CD4-positive, alpha-beta T cell treated with Interleukin-6 at 100 ng/mL for 8 hours (primary cell): Measurements from ENCODE around the gene BCAP29.
"Not testable (repeated sequence)": the region's sequence is repeated elsewhere in the genome, so short reads cannot be mapped to it uniquely, and the experiment has no call there.

ENCODE experiments used
- DNase-seq: peaks from one replicate; pipeline ENCODE4 v3.0.0-alpha.2; 2020; ENCODE audit warnings: mixed read lengths, low spot score

Gene BCAP29, protein sequence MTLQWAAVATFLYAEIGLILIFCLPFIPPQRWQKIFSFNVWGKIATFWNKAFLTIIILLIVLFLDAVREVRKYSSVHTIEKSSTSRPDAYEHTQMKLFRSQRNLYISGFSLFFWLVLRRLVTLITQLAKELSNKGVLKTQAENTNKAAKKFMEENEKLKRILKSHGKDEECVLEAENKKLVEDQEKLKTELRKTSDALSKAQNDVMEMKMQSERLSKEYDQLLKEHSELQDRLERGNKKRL

DNA sequence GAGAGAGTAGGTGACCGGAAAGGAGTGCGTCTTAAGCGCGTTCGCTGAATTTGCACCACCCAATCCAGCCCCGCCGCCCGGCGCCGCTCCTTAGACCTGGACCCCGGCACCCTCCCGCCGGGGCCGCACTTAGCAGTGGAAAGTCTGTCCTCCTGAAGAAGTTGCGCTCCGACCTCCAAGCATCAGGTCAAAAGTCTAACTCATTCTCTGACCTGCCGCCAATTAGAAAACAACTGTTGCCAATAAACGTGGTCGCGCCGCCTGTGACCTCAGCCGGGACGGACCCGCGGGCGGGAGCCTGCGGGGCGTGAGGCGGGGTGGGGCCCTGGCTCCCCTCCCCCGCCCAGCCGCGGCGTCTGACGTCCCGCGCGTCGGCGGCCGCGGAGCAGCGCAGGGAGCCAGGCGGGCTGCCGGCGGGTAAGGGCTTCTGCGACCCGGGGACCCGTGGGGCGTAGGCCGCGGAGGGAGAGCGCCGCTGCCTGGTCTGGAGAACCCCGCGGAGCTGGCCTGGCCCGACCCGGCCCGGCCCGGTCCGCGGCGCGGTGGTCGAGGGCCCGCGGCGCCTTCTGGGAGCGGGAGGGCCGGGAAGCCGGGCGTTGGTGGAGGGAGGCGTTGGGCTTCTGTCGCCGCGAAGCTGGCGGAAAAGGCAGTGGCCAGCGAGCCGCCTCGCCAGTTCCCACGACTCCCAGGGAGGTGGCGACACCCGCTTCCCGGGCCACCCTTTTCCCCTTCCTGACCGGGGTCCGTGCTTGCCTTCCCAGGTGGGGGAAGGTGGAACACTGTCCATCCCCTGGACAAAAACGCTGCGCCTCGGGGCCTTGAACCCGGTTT is at the start of gene BCAP29:
Gene BCAP29, plus strand, starts transcription at position 362 of the 831 bp plus-strand sequence. CDS start 527 bp downstream, outside the sequence.
- DNase-seq = peak; percentile 47

DNA sequence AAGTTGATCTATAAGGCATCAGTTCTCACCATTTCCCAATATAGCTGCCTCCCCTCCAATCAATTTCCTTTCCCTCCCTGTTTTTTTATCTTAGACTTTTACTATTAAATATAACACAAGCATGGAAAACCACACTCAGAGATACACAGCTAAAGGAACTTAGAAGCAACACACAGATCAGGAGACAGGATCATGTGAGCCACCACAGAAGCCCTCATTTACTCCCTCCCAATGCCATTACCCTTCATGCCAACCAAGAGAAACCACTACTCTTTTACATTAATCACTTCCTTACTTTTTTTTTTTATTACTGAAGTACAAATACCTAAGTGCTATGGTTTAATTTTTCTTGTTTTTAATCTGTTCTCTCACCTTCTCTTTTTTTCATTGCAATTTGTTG is 49.3 kb upstream of the BCAP29 start:
- DNase-seq = no peak

DNA sequence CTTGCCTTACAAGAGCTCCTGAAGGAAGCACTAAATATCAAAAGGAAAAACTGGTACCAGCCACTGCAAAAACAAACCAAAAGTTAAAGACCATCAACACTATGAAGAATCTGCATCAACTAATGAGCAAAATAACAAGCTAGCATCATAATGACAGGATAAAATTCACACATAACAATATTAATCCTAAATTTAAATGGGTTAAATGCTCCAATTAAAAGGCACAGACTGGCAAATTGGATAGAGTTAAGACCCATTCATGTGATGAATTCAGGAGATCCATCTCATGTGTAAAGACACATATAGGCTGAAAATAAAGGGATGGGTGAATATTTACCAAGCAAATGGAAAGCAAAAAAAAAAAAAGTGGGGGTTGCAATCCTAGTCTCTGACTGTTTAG is 45.9 kb upstream of the BCAP29 start:
- DNase-seq = no peak

DNA sequence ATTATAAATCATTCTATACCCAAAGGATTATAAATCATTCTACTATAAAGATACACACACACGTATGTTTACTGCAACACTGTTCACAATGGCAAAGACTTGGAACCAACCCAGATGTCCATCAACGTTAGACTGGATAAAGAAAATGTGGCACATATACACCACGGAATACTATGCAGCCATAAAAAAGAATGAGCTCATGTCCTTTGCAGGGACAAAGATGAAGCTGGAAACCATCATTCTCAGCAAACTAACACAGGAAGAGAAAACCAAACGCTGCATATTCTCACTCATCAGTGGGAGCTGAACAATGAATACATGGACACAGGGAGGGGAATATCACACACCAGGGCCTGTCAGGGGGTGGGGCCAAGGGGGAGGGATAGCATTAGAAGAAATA is 42.8 kb upstream of the BCAP29 start:
- not testable (repeated sequence) for DNase-seq

DNA sequence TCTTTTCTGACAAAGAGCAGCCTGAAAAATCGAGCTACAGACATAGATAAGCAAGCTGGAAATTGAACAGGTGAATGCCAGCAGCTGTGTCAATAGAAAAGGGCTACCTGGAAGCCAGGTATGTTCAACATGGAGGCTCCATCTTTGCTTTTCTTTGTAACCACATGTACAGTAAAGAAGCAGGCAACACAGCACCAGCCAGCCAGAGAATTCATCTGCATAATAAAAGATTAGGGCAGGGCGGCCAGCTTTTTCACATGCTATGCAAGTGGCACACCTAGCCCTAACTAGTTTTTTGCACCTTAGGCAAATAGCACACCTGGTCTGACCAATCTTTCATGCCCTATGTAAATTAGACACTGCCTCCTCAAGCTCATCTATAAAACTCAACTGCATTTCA is 42.0 kb upstream of the BCAP29 start:
- DNase-seq = no peak

DNA sequence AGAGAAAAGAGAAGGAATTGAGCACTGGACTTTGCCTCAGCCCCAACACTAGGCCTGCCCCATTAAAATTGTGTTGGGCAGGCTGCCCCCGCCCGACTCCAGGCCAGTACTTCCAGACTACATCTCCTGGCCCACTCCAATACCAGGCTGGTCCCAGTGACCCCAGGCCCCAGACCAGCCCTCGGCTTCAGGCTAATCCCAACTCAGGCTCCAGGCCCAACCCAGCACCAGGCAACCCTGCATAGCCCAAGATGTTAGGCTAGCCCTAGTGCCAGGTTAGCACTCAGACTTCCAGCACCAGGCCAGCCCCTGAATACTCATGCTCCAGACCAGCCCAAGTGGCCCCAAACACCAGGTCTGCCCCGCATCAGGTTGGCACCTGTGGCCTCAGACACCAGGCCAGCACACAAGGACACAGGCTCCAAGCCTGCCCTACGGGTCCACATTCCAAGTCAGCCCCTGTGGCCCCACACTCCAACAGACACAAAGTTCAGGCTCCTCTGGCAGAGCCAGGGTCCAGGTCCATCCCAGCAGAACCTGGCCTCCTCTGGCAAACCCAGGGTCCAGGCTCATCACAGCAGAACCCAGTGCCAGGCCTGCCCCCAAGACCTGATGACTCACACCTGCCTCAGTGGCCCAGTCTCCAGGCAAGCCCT is 36.6 kb upstream of the BCAP29 start:
- DNase-seq = no peak

DNA sequence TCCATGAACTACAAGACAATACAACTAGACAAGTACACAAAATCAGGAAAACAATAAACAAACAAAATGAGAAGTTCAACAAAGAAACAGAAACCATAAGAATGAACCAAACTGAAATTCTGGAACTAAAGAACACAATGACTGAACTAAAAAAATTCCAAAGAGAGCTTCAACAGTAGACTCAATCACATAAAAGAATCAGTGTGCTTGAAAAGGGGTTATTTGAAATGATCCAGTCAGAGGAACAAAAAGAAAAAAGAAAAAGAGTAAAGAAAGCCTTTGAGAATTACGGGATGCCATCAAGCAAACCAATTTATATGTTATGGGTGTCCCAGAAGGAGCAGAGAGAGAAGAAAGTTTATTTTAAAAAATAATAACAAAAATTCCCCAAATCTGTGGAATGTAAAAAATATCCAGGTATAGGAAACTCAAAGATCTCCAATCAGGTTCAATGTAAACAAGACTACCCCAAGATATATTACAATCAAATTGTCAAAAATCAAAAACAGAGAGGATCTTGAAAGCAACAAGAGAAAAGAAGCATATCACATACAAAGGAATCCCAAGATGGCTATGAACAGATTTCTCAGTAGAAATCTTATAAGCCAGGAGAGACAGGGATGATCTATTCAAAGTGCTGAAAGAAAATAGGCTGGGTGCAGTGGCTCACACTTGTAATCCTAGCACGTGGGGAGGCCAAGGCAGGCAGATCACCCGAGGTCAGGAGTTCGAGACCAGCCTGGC is 35.0 kb upstream of the BCAP29 start:
- DNase-seq = no peak

DNA sequence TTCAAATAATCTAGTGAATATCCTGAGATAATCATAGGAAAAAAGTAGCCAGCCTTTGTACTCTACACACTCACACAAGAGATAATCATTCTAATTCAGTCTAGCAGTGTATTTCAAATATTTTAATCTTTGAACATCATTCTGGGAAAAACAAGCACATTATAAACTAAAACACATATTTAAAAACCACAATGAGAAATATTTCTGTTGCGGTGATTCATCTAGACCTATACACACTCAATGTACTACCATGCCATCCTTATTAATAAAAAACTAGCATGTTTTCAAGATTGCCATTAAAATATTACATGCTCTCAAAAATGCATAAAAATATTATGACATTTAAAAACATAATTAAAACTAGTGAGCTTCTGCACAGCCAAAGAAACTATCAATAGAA is 28.1 kb upstream of the BCAP29 start:
- no peak for DNase-seq

DNA sequence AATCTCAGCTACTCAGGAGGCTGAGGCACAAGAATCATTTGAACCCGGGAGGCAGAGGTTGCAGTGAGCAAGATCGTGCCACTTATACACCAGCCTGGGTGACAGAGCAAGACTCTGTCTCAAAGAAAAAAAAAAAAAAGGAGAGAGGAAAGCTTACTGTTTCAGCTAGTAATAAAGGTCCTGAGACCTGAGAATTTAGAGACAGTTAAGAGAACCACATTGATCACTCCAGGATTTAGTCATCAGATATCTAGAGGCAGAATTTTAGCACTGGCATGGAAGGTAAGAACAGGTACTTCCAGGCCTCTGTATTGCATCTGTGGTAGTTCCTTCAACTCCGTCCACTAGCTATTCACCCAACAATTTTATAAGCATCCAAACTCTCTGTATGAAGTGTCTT is 24.2 kb upstream of the BCAP29 start:
- no peak for DNase-seq

DNA sequence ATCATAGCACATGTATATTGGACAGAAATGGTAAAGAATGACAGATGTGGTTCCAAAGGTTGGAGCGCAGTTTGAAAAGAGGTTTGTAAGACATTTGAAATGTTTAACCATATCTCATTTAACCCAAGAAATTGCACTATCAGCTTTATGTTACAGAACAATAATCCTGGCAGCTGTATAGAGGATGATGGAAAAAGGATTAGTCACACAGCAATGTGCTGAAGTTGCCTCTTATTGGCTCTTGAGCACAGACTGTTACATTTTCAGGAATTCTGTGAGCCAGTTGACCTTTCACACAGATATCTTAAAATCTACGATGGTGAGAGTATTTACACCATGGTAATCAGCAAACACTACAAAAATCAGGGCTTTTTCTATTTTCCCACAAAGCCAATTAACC is 20.2 kb upstream of the BCAP29 start:
- DNase-seq = no peak

DNA sequence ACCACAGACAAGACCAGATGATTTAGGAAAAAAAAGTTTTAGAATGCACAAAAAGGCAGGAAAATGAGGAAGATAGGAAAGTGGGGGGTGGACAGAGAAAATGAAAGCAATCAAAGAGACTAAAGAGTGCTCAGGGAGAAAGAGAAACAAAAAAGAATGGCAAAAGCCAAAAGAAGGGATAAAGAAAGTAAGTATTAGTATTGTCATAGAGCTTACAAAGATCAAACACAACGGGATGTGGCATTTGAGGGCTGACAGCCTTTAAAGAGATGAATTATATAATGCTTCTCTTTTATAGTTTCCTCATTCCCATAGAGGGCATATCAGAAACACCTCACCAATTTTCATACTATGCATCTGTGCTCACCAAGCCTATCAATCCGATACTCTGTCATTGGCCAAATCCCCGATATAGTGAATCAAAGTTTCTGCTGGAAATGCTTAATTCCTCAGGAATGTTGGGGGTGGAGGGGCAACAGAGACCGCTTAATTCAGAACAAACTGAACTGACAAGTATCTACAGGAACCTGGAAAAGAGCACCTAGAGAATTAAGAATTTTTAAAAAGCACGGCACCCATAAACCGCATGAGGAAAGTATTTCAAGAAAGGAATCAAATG is 19.0 kb upstream of the BCAP29 start:
- DNase-seq = peak; percentile 54

DNA sequence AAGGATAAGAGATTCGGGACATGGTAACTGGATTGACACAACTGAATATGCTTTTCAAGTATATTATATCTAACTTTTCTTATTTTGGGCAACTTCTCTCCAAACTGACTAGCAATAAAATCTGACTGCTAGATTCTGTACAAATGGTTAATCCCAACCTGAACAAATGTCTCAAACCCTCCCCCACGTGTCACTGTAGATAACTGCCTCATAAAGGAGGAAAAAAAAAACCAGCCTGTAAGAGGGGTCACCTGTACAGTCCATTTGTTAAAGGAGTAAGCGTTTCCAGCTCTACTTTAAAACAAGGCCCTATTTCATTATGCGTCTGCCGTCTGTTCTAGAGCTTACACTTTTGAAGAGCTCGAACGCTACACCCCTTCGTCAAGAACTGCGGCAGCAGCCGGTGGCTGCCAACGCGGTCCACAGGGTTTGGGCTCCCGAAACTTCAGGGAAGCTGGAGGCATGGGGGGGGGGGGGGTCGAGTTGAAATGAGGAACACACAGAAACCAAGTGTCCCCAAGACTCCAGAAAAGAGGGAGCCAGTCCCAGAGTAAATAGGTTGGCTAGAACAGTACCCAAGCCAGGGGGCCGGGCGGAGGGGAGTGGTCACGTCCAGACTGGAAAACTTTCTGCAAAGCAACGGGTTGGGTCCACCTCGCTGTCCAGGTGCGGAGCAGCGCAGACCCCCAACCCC is 16.8 kb upstream of the BCAP29 start:
- peak; percentile 2 for DNase-seq

DNA sequence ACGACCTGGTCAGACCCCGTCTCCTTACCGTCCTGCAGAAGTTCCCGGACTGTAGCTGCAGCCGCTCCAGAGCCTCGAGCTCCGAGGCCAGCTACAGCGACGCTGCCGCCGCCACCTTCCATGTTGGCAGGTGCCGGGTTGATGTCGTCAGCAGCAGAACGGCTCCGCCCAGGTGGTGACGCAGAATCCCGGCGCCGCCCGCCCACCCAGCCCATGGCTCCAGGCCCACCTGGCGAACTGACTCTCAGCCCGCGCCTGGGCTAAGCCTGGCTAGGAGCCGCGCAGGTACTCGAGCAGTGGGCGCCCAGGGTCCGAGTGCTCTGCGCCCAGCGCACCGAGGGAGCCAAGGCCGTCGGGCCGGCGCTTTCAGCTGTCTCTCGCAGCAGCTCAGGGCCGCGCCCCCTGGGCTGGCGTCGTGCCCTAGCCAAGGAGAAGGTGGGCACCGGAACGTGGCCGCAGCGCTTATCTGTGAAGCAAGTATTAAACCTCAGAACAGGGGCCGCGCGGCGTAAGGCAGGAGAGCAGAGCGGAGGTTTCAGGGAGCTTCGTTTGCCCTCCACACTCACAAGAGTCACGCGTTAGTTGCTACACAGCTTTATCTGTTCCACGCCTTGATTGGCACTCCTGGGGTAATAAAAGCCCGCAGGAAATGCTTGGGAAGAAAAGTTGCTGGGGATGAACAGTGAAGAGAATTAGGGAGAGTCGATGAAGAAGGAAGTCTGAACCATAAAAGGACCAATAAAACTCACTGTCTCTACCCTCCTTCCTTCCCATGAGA is 16.1 kb upstream of the BCAP29 start, which contains the start of the genes COG5 and DUS4L:
Gene COG5, minus strand, starts transcription at position 146 of the 778 bp plus-strand sequence. Its CDS starts 24 bp downstream, at position 122.
Gene DUS4L, plus strand, starts transcription at position 197 of the 778 bp plus-strand sequence. CDS start 3,100 bp downstream, outside the sequence.
- DNase-seq = peak; percentile 83

DNA sequence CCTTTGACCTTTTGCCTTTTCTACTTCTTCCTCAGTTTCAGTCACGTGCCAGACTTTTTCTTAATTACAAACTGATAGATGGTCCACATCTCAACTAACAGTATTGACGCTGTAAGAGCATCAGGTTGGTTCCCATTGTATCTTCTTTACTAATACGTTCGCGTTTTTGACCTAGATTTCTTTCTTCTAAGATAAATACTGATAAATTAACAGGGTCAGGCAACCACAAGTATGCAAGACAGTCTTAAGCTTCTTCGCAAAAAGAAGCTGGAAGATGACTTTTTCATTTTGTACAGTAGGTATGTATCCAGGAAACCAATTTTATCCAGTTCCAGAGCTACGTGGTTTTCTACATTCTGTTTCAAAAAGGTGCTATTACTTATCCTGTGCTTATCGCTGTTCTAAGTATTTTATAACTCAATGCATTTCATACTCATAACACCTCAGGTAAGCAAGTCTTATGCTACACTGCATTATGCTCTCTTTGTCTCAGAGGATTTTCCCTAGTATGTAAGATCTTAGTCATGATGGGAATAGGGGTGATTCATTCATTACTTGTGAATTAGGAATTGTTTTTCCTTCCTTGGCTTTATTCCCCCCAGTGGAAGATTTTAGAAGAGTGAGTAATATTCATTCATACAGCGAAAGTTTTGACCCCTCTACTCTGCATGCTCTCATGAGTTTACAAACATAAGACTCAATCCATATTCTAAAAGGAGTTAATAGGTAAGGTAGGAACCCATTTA is 15.3 kb upstream of the BCAP29 start:
- no peak for DNase-seq

DNA sequence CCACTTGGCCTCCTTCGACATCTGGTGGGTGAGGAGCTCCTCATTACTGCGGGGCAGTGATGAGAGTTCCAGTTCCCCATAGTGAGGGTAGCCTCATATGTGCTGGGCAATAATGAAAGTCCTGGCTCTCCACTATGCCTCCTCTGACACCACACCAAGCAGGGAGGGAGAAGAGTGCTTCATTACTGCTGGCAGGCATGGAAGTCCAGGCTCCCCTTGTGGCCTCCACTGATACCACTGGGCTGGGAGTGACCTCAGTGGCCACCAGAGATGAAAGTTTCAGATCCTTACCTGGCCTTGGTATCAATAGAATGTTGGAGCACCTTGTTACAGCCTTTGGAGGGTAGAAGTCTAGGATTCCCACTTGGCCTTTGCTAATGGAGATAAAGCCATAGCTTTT is 9.7 kb upstream of the BCAP29 start:
- no peak for DNase-seq

DNA sequence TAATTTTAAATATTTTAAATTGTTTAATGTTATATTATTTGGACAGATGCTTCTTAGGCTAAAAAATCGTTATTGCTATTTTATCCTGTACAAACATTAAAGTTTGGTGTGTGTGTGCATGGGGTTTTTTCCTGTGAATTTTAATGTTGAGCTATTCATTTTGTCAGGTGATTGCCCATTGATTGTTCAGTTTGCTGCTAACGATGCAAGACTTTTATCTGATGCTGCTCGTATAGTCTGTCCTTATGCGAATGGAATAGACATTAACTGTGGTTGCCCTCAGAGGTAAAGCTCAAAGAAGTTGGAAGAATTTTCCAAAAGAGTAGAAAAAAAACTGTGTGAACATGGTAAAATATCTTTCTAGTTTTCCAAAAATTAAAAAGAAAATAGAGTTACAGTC is 6.5 kb upstream of the BCAP29 start:
- no peak for DNase-seq

DNA sequence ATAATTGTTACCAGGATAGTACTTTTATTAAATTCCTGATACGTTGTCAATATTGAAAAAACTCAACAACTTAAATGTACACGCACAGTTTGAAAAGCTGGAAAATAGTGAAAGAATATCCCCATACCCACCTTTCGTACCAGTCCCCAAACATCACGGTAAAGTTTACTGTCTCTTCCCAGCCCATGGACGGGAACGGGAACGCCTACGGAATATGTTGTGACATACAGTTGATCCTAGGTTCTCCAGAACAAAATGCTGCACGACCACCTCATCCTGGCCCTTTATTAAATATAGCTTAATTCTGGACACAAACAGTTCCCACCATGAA is 527 bp upstream of the BCAP29 start:
- DNase-seq = no peak

DNA sequence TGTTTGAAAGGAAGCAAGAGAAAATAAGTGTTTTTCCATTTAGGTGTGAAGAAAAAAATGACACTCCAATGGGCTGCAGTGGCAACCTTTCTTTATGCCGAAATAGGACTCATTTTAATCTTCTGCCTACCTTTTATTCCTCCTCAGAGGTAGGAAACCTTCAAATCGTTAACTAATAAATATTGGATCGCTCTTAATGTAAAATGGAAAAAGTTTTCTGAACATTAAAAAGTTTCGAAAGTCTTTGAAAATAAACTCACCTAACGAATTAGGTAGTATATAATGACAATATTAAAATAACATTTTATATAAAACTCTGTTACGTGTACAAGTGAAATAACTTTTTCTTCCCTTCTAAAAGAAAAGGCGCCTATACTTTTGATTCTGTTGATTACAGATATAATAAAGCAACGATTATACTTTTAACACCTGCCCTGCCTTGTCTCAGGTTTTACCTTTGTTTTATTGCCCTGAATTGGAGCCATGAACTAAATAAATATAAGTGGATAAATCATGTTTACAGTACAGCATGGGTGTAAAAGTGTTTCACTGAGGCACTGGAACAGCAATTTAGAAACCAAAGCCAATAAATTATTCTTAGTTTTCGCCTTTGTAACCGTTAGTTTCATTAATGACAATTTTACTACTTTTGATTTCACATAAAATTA is 804 bp downstream of the BCAP29 start:
- no peak for DNase-seq

DNA sequence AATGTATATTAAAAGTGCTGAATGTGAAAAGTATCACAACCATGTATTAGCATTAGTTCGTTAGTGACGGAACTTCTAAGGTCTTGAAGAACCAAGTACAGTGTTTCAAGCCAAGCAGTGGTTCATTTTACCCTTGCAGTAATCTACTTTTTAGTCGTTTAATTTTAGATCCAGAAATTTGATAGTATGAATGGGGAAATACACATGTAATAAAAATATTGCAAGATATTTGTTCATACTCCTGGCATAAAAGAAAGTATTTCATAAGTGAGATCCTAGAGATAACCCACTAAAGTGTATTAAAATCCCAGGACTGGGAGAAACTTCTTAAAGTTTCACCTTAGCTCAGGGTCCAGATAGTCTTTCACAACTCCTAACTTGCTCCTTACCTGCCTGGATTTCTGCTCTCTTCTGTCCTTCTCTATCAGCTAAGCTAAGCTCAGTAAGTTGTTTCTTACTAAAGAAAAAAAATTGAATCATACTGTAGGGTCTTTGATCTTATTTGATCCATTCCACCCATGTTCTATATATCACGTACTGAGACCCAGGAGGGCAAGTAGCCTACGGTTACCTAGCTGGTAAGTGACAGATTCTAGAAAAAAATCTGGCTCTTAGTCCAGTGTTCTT is 1.5 kb downstream of the BCAP29 start:
- DNase-seq = no peak
